ENCODE data around the gene CAMSAP1. TPM values are rescaled to one million over a fixed set of nuclear protein-coding genes. Genes with fewer than 3 reads are reported as not detected.

CAMSAP1 gene
- total and polyA plus RNA-seq, 2 donors (not counting 1 experiment from before 2014, with no cell fraction given) = 5.0 to 18.8 TPM

GRCh38 chr9:135823036-135823435, 84.3 kb downstream of the CAMSAP1 start:
- Histone ChIP-seq H3K4me1 (ENCODE audit: control insufficient read depth, extremely low read depth, insufficient read depth, low read length) (no peaks in the 10 kb centered on the region), H3K4me3 (replicated peaks in 1 of 4; ENCODE audit: control extremely low read depth in 1 of 4, insufficient read depth in 1 of 4, low read depth in 3 of 4, low read length in 4 of 4) (no peak overlapping the region), H3K79me2 (ENCODE audit: control insufficient read depth, insufficient read depth, low read length) (no peaks in the 10 kb centered on the region), H3K27me3 (ENCODE audit: control insufficient read depth, insufficient read depth, low read length) (no peaks in the 10 kb centered on the region), H2AFZ (ENCODE audit: low read length) (no peak overlapping the region), H3K36me3 (ENCODE audit: control insufficient read depth, insufficient read depth, low read length) (peaks cover 10% of the 10 kb centered on the region), H3K9ac (ENCODE audit: insufficient read depth, low read length) (no peak overlapping the region), H3K4me2 (ENCODE audit: extremely low read depth, insufficient read depth, low read length) (no peak overlapping the region), H3K27ac (ENCODE audit: insufficient read depth, low read length) (no peak overlapping the region), H4K20me1 (ENCODE audit: control insufficient read depth, extremely low read depth, insufficient read depth, low read length) (no peaks in the 10 kb centered on the region), H3K9me3 (ENCODE audit: control insufficient read depth, insufficient read depth, low read depth, low read length) (no peaks in the 10 kb centered on the region)
- TF ChIP-seq EZH2 (IDR thresholded peaks at IDR 0.05; ENCODE audit: low read length, missing control alignments) (no peak), CTCF (conservative IDR thresholded peaks at IDR 0.05 in 1 of 2, IDR thresholded peaks at IDR 0.05 in 1 of 2; ENCODE audit: low read depth in 1 of 2, low read length in 2 of 2) (no peak)
- DNase-seq (ENCODE audit: low read depth in 2 of 2) = no peak

- no peak for TF ChIP-seq CTCF (conservative IDR thresholded peaks at IDR 0.05 in 1 of 2, IDR thresholded peaks at IDR 0.05 in 1 of 2; ENCODE audit: low read depth in 1 of 2, low read length in 2 of 2)
- no peak for TF ChIP-seq EZH2 (IDR thresholded peaks at IDR 0.05; ENCODE audit: low read length, missing control alignments)
- Histone ChIP-seq H3K27me3 (ENCODE audit: control insufficient read depth, insufficient read depth, low read length) (no peaks in the 10 kb centered on the region), H3K4me1 (ENCODE audit: control insufficient read depth, extremely low read depth, insufficient read depth, low read length) (no peaks in the 10 kb centered on the region), H3K36me3 (ENCODE audit: control insufficient read depth, insufficient read depth, low read length) (peaks cover 11% of the 10 kb centered on the region), H3K9ac (ENCODE audit: insufficient read depth, low read length) (no peak overlapping the region), H4K20me1 (ENCODE audit: control insufficient read depth, extremely low read depth, insufficient read depth, low read length) (no peaks in the 10 kb centered on the region), H3K27ac (ENCODE audit: insufficient read depth, low read length) (no peak overlapping the region), H3K79me2 (ENCODE audit: control insufficient read depth, insufficient read depth, low read length) (no peaks in the 10 kb centered on the region), H2AFZ (ENCODE audit: low read length) (no peak overlapping the region), H3K9me3 (ENCODE audit: control insufficient read depth, insufficient read depth, low read depth, low read length) (no peaks in the 10 kb centered on the region), H3K4me2 (ENCODE audit: extremely low read depth, insufficient read depth, low read length) (no peak overlapping the region), H3K4me3 (replicated peaks in 1 of 4; ENCODE audit: control extremely low read depth in 1 of 4, insufficient read depth in 1 of 4, low read depth in 3 of 4, low read length in 4 of 4) (no peak overlapping the region)
- DNase-seq (ENCODE audit: low read depth in 2 of 2) = no peak
These were observed 85.0 kb downstream of the CAMSAP1 start for GRCh38 chr9:135822374-135822755.

- Histone ChIP-seq H3K9me3 (ENCODE audit: control insufficient read depth, insufficient read depth, low read depth, low read length) (no peaks in the 10 kb centered on the region), H3K4me2 (ENCODE audit: extremely low read depth, insufficient read depth, low read length) (no peak overlapping the region), H3K36me3 (ENCODE audit: control insufficient read depth, insufficient read depth, low read length) (peaks cover 11% of the 10 kb centered on the region), H3K9ac (ENCODE audit: insufficient read depth, low read length) (no peak overlapping the region), H4K20me1 (ENCODE audit: control insufficient read depth, extremely low read depth, insufficient read depth, low read length) (no peaks in the 10 kb centered on the region), H3K27me3 (ENCODE audit: control insufficient read depth, insufficient read depth, low read length) (no peaks in the 10 kb centered on the region), H3K27ac (ENCODE audit: insufficient read depth, low read length) (no peak overlapping the region), H3K4me3 (replicated peaks in 1 of 4; ENCODE audit: control extremely low read depth in 1 of 4, insufficient read depth in 1 of 4, low read depth in 3 of 4, low read length in 4 of 4) (no peak overlapping the region), H2AFZ (ENCODE audit: low read length) (no peak overlapping the region), H3K4me1 (ENCODE audit: control insufficient read depth, extremely low read depth, insufficient read depth, low read length) (no peaks in the 10 kb centered on the region), H3K79me2 (ENCODE audit: control insufficient read depth, insufficient read depth, low read length) (no peaks in the 10 kb centered on the region)
- DNase-seq (ENCODE audit: low read depth in 2 of 2) = no peak
- TF ChIP-seq EZH2 (IDR thresholded peaks at IDR 0.05; ENCODE audit: low read length, missing control alignments) = no peak
- no peak for TF ChIP-seq CTCF (conservative IDR thresholded peaks at IDR 0.05 in 1 of 2, IDR thresholded peaks at IDR 0.05 in 1 of 2; ENCODE audit: low read depth in 1 of 2, low read length in 2 of 2)
These were observed 85.5 kb downstream of the CAMSAP1 start for GRCh38 chr9:135821733-135822373.
